Stimulated activated CD8-positive, alpha-beta memory T cell treated with anti-CD3 and anti-CD28 coated beads, Interleukin-7, amount 100 ng/mL, for 48 hours (primary cell): ENCODE results near the gene CLASP1.

Experiments used
- DNase-seq, 2 donors: peaks; one replicate each; pipeline ENCODE4 v3.0.0-alpha.2; 2020; ENCODE audit warnings: low read depth in 1 of 2; ENCODE audit errors: extremely low read depth in 1 of 2

Gene CLASP1

DNA sequence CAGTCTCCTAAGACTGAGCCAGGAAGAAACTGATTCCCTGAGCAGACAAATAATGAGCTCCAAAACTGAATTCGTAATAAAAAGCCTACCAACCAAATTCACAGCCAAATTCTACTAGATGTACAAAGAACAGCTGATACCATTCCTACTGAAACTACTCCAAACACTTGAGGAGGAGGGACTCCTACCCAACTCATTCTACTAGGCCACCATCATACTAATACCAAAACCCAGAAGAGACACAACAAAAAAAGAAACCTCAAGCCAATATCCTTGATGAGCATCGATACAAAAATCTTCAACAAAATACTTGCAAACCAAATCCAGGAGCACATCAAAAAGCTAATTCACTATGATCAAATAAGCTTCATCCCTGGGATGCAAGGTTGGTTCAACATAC lies 98.6 kb downstream of the CLASP1 start:
- no peak for DNase-seq

DNA sequence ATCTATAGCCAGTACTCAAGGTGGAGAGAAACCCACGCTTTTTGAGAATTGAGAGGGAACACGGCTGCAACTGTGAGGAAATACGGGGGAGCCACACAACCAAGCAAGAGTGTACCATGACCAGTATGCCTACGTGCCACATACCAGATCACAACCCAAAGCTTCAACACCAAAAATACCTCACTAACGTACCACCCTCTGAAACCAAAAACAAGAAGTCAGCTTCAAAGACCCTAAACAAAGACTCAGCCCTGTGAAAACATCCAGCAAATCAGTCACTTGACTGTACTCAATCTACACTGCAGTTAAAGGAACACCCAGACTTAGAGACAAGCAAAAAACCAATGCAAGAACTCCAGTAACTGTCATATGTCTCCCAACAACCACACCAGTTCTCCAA lies 101.6 kb downstream of the CLASP1 start:
- DNase-seq, result no peak

DNA sequence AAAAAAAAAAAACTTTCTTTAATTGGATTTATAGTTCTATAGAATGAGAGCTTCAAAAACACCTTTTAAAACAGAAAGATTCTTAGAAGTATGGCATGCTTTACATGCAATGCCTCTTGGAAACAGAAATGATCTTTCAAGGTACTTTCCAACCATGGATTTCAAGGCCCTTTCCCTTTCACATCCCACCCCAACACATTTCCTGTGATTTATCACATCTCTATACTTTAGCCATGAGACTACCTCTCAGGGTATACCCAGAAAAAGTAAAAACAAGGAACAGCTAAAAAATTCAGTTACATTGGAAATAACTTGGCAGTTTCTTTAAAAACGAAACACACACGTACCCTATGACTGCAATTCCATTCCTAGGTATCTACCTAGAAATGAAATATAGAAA lies 103.3 kb downstream of the CLASP1 start:
- no peak for DNase-seq

DNA sequence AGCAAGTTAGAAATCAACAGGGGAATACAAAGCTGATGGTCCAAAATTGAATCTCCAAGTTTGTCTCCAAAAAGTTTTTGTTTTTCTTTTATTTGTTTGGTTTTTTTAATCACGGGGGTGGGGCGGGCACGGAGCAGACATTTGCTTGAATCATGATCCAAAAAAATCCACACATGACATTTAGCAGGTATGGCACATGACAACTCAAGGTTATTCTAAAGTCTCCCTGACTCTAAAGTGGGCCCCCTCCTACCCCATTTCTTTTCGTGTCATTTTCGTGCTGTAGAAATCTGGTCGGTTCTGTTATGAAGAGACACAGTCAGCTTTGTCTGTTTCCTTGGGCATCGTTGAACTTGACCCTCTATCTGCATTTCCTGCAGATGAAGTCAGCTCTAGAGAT lies 104.0 kb downstream of the CLASP1 start:
- no peak for DNase-seq

DNA sequence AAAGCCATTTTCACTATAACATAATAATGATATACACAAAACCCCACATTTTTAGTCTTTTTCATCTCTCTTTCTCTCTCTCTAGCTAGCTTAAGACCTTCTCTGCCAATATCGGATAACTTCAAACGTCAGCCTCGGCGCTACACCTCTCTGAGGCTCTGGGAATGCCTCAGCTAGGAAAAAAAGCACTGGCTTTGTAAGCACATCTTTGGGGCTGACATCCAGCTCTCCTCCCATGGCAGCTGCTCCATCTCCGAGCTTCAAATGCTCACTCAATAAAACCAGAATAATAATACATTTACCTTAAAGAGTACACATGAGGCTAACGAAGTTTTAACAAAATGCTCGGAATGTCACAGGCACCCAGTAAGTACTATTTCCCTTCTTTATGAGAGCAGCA lies 107.8 kb downstream of the CLASP1 start:
- no peak for DNase-seq

DNA sequence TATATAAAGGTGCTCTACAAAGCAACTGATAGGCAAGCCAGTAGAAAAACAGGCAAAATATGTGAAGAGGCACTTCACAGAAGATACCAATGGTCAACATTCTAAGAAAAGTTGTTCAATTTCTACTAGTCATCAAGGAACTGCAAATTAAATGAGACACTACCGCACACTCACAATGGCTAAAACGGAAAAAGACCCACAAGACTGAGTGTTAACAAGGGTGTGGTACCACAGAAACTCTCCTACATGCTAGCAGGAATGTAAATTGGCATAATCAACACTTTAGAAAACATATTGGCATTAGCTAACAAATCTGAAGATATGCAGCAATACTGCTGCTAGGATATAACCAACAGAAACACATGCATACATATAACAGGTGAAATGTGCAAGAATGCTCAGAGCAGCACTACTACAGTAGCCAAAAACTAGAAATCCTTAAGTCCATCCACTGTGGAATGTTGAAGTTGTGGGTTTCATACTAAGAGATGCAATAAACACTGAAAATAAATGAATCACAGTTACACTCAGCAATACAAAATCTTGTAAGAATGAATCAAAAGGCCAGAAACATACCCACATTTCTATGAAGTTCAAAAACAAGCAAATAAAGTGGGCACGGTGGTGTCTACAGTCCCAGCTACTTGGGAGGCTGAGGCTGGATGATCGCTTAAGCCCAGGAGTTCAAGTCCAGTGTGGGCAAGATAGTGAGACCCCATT lies 109.4 kb downstream of the CLASP1 start:
- no peak for DNase-seq

DNA sequence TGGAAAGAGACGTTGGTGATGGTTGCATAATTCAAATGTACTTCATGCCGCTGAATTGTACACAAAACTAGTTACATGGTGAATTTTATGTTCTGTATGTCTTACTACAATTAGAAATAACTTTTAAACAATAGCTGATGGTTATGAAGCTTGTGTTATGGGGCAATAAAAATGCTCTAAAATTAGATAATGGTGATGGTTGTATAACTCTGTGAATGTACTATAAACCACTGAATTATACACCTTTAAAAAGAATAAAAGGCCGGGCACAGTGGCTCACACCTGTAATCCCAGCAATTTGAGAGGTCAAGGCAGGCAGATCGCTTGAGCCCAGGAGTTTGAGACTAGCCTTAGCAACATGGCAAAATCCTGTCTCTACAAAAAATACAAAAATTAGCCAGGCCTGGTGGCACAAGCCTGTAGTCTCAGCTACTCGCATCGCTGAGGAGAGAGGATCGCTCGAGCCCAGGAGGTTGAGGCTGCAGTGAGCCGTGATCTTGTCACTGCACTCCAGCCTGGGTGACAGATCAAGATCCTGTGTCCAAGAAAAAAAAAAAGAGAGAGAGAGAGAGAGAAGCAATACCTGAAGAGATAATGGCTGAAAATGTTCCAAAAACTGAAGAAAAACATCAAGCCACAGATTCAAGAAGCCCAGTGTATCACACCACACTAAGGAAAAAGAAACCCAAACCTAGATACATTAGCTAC lies 112.3 kb downstream of the CLASP1 start:
- no peak for DNase-seq

DNA sequence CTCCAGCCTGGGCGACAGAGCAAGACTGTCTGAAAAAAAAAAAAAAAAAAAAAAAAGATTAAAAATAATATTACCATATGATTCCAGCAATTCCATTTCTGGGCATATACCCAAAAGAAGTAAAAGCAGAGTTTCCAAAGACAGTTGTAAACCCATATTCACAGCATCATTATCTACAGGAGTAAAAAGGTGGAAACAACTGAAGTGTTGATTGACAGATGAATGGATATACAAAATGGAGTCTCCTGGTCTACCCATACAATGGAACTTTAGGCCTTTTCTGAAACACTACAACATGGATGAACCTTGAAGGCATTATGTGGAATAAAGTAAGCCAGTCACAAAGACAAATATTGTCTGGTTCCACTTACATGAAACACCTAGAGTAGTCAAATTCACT lies 112.9 kb downstream of the CLASP1 start:
- DNase-seq, result no peak

DNA sequence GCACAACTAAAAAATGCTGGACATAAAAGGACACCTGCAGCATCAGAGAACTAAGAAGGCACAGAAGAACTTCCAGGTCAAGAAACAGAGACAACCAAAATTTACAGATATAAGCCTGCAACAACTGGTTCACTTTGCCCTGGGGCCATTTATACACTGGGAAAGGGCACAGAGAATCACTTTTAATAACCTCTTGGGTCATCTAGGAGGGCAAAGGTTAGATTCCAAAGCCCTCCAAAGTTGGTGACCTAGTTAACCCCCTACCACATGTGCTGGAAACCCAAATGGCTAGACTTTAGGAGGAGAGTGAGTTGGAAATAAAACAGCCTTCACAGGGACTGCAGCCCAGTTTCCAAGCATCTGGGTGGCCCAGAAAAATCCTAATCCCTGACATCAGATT lies 115.3 kb downstream of the CLASP1 start:
- DNase-seq, result no peak

DNA sequence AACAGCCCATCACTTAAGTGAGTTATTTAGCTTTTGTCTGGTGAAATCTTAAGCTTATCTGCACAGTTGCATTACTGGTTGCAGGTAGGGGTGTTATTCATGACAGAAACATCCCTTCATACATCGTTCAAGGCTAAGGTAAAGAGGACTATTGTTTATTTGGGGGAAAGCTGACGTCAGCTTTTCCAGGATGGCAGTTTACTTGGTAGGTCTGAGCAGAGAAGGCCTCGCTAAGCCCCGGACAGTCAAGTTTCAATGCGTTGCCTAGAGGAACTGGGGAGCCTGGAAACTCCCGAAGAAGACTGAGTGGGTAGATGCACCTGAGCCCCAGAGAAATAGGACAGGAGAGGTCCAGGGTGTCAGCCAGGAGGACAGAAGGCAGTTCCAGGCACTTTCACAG lies 116.4 kb downstream of the CLASP1 start:
- DNase-seq, result no peak

DNA sequence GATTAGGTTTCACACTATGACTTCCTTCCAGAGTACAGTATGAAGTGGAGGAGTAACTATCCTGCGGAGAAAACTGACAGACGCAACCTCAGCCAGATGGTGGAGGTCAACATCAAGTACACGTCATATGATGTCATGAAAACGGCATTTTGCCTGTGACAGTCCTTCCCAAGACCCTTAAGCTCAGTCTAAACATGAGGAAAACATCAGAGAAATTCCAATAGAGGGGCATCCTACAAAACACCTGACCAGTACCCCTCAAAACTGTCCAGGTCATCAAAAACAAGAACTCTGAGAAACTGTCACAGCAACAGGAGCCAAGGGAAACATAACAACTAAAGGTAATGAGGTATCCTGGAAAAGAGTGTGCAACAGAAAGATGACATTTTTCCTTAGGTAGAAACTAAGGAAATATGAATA lies 116.9 kb downstream of the CLASP1 start:
- no peak for DNase-seq

DNA sequence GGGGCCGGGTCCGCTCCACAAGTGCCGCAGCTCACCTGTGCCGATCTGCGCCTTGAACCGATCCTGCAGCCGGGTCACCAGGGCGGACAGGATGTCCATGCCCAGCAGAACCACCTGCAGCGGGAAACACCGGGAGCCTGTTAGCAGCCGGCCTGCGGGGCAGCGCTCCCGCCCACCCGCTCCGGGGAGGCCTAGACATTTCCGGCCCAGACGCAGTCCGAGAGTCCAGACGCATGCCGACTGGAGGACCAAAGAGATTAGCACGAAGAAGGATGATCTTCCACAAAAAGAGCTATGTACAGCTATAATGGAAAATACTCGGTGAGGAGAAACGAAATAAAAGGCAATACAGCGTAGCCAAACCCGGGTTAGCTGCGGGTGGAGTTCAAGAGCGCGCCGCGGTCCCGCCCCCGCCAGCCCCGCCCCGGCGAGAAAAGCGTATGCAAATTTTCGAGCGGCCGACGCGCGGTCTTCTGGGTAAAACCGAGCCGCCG lies 119.0 kb downstream of the CLASP1 start:
- peak; percentile 70 to 71 for DNase-seq

DNA sequence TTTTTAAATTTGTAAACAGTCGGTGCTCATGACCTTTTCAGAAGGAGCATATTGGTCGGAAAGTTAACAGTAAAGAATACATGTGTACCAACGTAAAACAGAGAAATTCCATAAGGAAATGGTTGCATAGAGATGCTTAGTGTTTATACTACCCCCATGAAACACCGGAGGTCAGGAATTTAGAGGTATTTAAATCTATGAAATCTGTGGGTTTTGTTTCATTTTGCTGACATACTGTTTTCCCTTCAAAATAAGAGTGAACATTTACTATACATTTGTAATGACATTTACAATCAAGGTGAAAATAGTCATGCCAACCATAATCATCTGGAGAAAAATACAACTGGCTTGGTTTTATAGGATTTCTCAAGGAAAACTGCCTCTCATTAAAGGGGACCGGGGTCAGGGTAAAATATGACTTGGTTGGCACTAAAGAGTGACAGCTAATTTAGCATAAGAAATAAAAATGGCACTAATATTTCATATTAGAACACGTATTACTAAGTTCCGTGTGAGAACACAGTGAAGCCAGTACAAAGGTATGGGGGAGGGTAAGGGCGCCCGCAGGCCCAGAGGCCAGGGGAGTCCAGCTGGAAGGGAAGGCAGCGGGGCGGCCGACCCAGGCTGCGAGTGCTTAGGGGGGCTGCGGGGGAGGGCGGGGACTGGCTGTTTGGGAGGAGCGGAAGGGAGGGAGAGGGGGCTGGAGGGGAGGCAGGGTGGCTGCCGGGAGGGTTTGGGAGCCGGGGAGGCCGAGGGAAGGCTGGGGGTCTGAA lies 119.6 kb downstream of the CLASP1 start:
- peak; percentile 26 to 45 for DNase-seq

DNA sequence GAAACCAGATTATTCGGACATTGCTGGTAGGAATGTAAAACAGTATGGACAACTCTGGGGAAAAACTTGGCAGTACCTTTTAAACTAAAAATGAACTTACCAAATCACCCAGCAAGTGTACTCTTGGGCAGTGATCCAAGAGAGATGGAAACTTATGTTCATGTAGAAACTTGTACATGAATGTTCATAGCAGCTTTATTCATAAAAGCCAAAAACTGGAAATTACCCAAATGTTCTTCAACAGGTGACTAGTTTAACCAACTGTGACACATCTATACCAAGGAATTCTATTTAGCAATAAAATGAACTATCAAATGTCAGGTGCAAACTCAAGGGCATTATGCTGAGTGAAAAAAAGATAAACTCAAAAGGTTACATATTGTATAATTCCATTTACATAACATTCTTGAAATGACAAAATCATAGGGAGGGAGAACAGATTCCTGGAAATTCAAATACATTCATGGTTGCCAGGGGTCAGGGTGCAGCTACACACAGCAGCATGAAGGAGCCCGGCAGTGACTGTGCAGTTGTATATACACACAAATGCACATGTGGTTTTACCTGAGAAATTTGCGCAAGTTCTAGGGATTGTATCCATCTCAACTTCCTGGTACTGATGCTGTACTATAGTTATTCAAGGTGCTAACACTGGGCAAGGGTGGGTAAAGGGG lies 122.1 kb downstream of the CLASP1 start:
- peak; percentile 20 to 69 for DNase-seq

DNA sequence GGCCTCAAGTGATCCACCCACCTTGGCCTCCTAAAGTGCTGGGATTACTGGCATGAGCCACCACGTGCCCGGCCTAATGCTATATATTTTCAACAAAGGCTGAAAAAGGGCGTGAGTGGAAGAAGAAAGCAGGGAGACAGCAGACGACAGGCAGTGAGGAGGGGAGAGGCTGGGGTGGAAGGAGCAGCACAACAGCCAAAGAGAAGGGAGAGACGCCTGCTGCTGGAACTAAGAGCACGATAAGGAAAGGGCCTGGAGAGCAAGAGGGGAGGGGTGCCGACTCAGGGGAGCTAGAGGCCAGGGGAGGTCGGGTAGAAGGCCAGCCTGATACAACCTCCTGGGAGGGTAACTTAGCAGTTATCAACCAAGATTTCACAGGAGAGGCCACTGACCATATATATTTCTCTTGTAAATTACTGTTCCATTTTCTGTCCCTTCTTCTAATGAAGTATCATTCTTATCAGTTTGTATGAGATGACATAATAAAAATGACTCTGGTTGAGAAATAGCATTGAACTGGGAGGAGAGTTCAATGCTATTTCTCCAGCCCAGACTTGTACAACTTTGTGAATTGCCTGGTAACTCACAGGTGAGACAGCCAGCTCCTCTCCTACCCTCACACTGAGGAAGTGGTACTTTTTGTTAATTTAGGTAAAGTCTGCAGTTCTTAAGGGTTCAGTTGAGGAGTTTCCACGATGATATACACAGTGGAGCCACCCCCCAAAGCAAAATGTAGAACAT lies 124.4 kb downstream of the CLASP1 start:
- DNase-seq, result no peak

DNA sequence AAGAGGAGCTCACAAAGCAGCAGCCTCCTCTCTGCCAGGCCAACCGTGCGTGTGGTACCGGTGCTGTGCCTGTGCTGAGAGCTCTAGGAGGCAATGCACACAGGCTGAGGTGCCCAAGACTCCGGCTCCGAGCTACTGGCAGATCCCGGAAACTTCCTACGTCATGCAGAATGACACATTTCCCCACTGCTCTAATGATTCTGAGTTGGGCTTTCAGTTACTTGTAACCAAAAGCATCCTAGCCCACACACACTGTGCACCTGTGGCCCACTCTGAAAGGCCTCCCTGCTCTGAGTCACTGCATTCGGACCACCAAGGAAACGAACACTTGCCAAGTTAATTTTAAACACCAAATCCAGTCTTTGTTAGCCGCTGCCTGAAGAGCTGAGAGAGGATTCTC lies 127.9 kb downstream of the CLASP1 start:
- DNase-seq, result no peak

DNA sequence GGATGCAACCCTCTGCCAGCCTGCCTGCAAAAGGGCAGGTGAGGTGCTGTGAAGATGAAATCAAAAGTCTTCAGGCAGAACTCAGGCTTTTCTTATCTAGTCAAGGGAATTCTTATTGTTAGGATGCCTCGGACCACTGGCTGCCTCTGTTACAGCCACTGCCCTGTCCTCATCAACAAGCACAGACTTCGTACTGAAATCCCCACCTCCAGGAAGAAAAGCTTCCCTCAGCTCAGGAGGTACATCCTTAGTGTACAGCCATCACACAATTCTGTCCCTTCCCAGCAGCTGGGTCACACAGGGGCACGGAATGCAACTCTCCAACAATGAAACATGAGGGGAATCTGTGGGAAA lies 128.6 kb downstream of the CLASP1 start:
- DNase-seq, result no peak

DNA sequence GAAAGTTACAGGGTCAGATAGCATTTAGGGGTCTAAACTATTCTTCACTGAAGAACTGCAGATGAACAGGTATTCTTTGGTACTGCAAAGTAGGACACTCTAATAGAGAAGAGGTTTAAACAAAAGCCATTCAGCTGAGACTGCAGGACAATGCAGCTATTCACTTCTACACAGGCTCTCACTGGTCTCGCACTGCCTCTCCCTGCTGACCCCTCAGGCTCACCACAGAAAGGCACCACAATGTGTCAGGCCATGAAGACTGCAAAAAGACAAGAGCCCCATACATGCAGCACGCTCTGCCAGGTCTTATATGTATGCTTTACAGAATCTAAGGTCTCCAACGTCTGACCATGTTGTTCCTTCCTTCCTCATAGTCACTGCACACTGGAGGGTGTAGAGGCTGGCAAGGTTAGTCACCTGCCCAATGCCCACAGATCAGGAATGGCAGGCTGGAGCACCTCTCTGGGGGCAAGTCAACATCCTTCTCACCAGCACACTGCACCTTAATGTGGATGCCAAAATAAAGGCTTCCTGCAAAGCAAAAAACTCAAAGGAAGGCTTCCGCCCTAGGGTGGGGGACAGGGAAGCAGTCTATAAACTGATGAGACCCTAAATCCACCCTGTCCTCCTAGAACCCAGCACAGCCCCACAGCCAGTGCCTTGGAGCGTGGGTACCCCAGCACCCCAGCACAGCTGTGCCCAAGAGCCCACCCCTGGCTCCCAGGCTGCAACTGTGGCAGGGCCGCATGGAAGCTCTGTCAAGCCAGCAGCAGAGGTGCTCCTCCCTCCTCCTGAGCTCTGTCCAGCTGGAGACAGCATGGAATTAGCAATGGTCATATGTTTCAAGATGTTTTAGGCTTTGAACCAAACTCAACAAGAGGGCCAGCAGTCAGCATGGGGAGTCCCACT lies 129.3 kb downstream of the CLASP1 start:
- no peak for DNase-seq

DNA sequence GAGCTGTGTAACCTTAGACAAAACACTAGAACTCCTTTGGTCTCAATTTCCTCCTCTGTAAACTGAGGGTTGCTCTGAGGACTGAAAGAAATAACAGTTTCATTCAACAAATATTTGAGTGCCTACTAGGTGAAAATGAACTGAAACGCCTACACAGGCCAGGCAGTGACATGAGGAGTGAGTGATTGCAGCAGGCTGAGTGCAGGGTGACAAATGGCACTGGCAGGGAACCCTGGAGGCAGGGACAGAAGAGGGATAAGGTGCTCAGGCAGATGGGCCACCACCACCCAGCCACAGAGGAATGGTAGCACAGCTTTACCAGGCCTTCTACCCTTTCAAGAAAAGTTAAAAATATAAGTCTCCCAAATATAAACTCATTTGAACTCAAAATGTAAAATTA lies 130.1 kb downstream of the CLASP1 start:
- DNase-seq, result no peak
